GM12878 (cell line): ENCODE results near the gene CLDN9. TPM values are rescaled to one million over a fixed set of nuclear protein-coding genes. Genes with fewer than 3 reads are reported as not detected.

Experiments
- ATAC-seq: fragments of 200-7000 bp; cut with Tn5 transposase; 3 replicates; pipeline ENCODE4 v1.9.1; 2020; ENCODE audit warnings: mild to moderate bottlenecking, moderate library complexity
- BruUV-seq: library from RNA; stranded (reverse); fragments of 400-500 nt; replicated peaks from 2 replicates; lab custom pipeline; 2021; lab: Mats Ljungman, UMichigan
- CTCF ChIA-PET: fragments of 300-600 bp; sonication (Branson Sonifier 250); formaldehyde crosslinking; extraction: SDS; loops from one replicate; lab custom pipeline; 2021; ENCODE audit warnings: inconsistent platforms; lab: Yijun Ruan, JAX
- POLR2A ChIA-PET: fragments of 350-600 bp; formaldehyde crosslinking; extraction: SDS; loops from one replicate; lab custom pipeline; 2021; ENCODE audit warnings: inconsistent platforms; lab: Charles Lee
- RAD21 ChIA-PET: fragments of 300-600 bp; sonication (Branson Sonifier 250); formaldehyde crosslinking; loops from one replicate; lab custom pipeline; 2023; ENCODE audit warnings: antibody characterized with exemption; ENCODE audit not compliant: unreplicated experiment; lab: Charles Lee
- SMC1A ChIA-PET: fragments of 300-600 bp; sonication (Branson Sonifier 250); formaldehyde crosslinking; loops from one replicate; lab custom pipeline; 2023; ENCODE audit not compliant: unreplicated experiment, uncharacterized antibody; lab: Charles Lee
- DNase-seq: peaks from one replicate; pipeline ENCODE4 v3.0.0-alpha.2; 2011; ENCODE audit warnings: low read depth, low spot score
- FAIRE-seq: peaks from 3 replicates; lab custom pipeline; 2011; peaks lifted over from hg19 to GRCh38; lab: Jason Lieb, UNC
- H2AFZ ChIP-seq: 2 replicates; pipeline ENCODE4 v1.6.0; 2011; ENCODE audit warnings: low read depth, low read length, control low read depth; ENCODE audit not compliant: control insufficient read depth
- H3K27ac ChIP-seq: 2 replicates; pipeline ENCODE4 v1.5.1; 2011; ENCODE audit warnings: control low read depth; ENCODE audit not compliant: control insufficient read depth, insufficient read depth
- H3K27me3 ChIP-seq, 2 experiments: replicated peaks in 1 of 2; 2 replicates each; pipeline versions ENCODE4 v1.6.0 to v1.6.1; 2011; ENCODE audit warnings: low read length in 1 of 2; ENCODE audit not compliant: control insufficient read depth in 2 of 2, insufficient read depth in 2 of 2
- H3K36me3 ChIP-seq, 2 experiments: 2 replicates each; pipeline ENCODE4 v1.5.1; 2011; ENCODE audit warnings: low read length in 1 of 2; ENCODE audit not compliant: control insufficient read depth in 2 of 2, insufficient read depth in 2 of 2
- H3K4me1 ChIP-seq: 2 replicates; pipeline ENCODE4 v1.6.1; 2011; ENCODE audit warnings: mild to moderate bottlenecking, low read length, moderate library complexity, mixed read lengths; ENCODE audit not compliant: control insufficient read depth, insufficient read depth
- H3K4me2 ChIP-seq: 2 replicates; pipeline ENCODE4 v1.6.0; 2011; ENCODE audit warnings: control low read depth; ENCODE audit not compliant: control insufficient read depth, insufficient read depth
- H3K4me3 ChIP-seq: fragments of 200-600 bp; sonication (generic); 2 replicates; pipeline ENCODE4 v1.5.1; 2016
- H3K79me2 ChIP-seq: 2 replicates; pipeline ENCODE4 v1.6.0; 2011; ENCODE audit warnings: low read length; ENCODE audit not compliant: control insufficient read depth, insufficient read depth
- H3K9ac ChIP-seq: 2 replicates; pipeline ENCODE4 v1.8.0; 2011; ENCODE audit warnings: low read length, control low read depth, mixed read lengths; ENCODE audit not compliant: control insufficient read depth, insufficient read depth
- H3K9me3 ChIP-seq: replicated peaks from 3 replicates; pipeline ENCODE4 v1.5.1; 2011; ENCODE audit warnings: mild to moderate bottlenecking, low read length; ENCODE audit not compliant: control insufficient read depth, insufficient read depth
- H4K20me1 ChIP-seq: 2 replicates; pipeline ENCODE4 v1.6.0; 2011; ENCODE audit not compliant: control insufficient read depth, insufficient read depth
- CHD2 ChIP-seq: IDR thresholded peaks from 2 replicates; pipeline ENCODE4 v1.6.1; 2011; ENCODE audit warnings: low read depth, low read length, improper control_type of control experiment, borderline replicate concordance
- MYB ChIP-seq: fragments of 150-350 bp; IDR thresholded peaks from 2 replicates; pipeline ENCODE4 v1.6.1; 2014; ENCODE audit warnings: mild to moderate bottlenecking, low read depth, low read length, borderline replicate concordance
- SIX5 ChIP-seq: IDR thresholded peaks from 2 replicates; pipeline ENCODE4 v1.6.1; 2011; ENCODE audit warnings: mild to moderate bottlenecking, low read depth, low read length, moderate library complexity; ENCODE audit not compliant: severe bottlenecking
- ZNF687 ChIP-seq: fragments of 450-650 bp; IDR thresholded peaks from 2 replicates; pipeline ENCODE4 v1.6.1; 2017; ENCODE audit warnings: mild to moderate bottlenecking, moderate library complexity
- WGBS: methylation state at CpG from one replicate; pipeline ENCODE4 v1.1.6; 2016; ENCODE audit warnings: low lambda C conversion rate; ENCODE audit not compliant: insufficient replicate concordance, insufficient coverage; ENCODE audit errors: missing lambda C conversion rate; 5-methylcytosine and 5-hydroxymethylcytosine counted together
- in situ Hi-C: fragments of 300-500 bp; cut with MboI; formaldehyde crosslinking; loops from 9 replicates; pipeline ENCODE4 v1.14.3; 2018; ENCODE audit warnings: mixed read lengths
- intact Hi-C: fragments of 100-400 bp; cut with micrococcal nuclease; formaldehyde crosslinking; loops from one replicate; pipeline ENCODE4 v1.14.2; 2022; ENCODE audit not compliant: unreplicated experiment
- polyA plus RNA-seq, 11 experiments: library from polyadenylated mRNA; depleted of rRNA in 4 of 11; unstranded in 6 of 11; stranded (reverse) in 5 of 11; fragments of >200 nt; fragmentation: Nextera tagmentation in 4 of 11; fragmentation: Illumina TruSeq in 1 of 11; extraction: Ambion mirVana in 4 of 11; extraction: Trizol in 1 of 11; gene quantifications; 1 replicate in 1 of 11; 2 replicates in 10 of 11; pipeline versions ENCODE4 v1.2.1 to v1.2.3, GENCODE V29; 2011 to 2016; ENCODE audit warnings: inconsistent platforms in 2 of 11, missing spikeins in 2 of 11, low read depth in 1 of 11
- total RNA-seq, 4 experiments: library from RNA; depleted of rRNA in 3 of 4; stranded (reverse); fragments of >200 nt in 3 of 4; fragmentation: Illumina TruSeq in 1 of 4; extraction: Trizol in 1 of 4; gene quantifications; 2 replicates each; pipeline versions ENCODE4 v1.2.1 to v1.2.3, GENCODE V29; 2013 to 2021

The CLDN9 gene
- total and polyA plus RNA-seq, 10 of the 15 experiments (the other 5 are each of a cell fraction or from before 2014, with no cell fraction given), result not detected

DNA sequence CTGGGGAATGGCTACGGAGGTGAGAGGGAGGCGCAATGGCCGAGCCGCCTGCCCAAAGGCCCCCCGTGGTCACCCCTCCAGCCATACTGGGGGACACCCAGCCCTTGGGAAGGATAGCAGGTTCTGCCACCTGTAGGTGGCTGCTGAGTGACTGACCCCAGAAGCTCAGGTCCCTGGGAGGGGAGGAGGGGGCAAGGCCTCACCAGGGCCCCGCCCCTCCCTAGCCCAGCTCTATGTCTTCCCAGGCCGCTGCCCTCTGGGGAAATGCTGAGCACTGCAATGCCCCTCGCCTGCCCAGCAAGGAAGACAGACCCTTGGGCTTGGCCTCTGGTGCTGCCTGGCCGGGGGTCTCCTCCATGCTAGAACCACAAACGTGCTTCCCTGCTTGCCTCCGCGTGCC, 11.4 kb upstream of the CLDN9 start:
- peaks cover 0 to 8% of the 10 kb centered on the region in 2 experiments; a peak in 3 of 4 replicates for H3K27me3 ChIP-seq
- FAIRE-seq, result no peak
- in situ Hi-C loops, result no loop called here

More for the DNA sequence above, 11.4 kb upstream of the CLDN9 start:
- Histone ChIP-seq H3K9ac (no peak overlapping the region), H3K4me1 (no peaks in the 10 kb centered on the region), H3K79me2 (no peaks in the 10 kb centered on the region), H3K36me3 (no peaks in the 10 kb centered on the region), H3K4me3 (no peak overlapping the region), H4K20me1 (no peaks in the 10 kb centered on the region), H3K27ac (no peak overlapping the region), H3K4me2 (no peak overlapping the region), H3K9me3 (no peaks in the 10 kb centered on the region), H2AFZ (no peak overlapping the region)
- intact Hi-C loops, result no loop called here
- no peak for TF ChIP-seq CHD2
- no peak for TF ChIP-seq MYB
- TF ChIP-seq SIX5, result no peak
- TF ChIP-seq ZNF687, result no peak
- no peak for DNase-seq
- POLR2A ChIA-PET, result interaction anchor here (0.6 kb wide), 1 partner anchor 94 kb away, joined by 3 read pairs; no protein-coding TSS in a partner anchor
- BruUV-seq, result no TSS peak
- ATAC-seq, result no peak
- WGBS, result 60% methylated on average over 12 of the region's 12 CpGs
- CTCF ChIA-PET, result interaction anchor here (11.3 kb wide), 1 partner anchor 25 kb away, joined by 421 read pairs; the partner anchor contains the start of genes CLDN6, HCFC1R1, THOC6 and TNFRSF12A
- SMC1A ChIA-PET, result no interaction called here
- RAD21 ChIA-PET, result interaction anchor here (1.0 to 2.0 kb wide), 2 partner anchors 27 to 30 kb away, joined by 4 to 9 read pairs; no protein-coding TSS in a partner anchor
